ENCODE results near the gene PDIA5. TPM values are rescaled to one million over a fixed set of nuclear protein-coding genes. Genes with fewer than 3 reads are reported as not detected.

The PDIA5 gene
- total and polyA plus RNA-seq, 2 of the 4 experiments (the other 2 are of a cell fraction), result 19.4 to 42.0 TPM

GRCh38 chr3:123084192-123084591 is 17.4 kb downstream of the PDIA5 start:
- dilution Hi-C loops (cut with HindIII; ENCODE audit: low sequenced_read_pairs, unreplicated experiment), result no loop called here
- Histone ChIP-seq H2AFZ (replicated peaks; ENCODE audit: low read length, poor library complexity) (no peak overlapping the region), H3K36me3 (ENCODE audit: control insufficient read depth, insufficient read depth, low read length) (no peaks in the 10 kb centered on the region), H2BK20ac (ENCODE audit: low read depth, low read length) (0 out of 2 replicates have a peak overlapping the region, but pooled peaks have one; percentile 1), H2BK120ac (ENCODE audit: low read depth, low read length) (no peak overlapping the region), H3K4me1 (ENCODE audit: control insufficient read depth, insufficient read depth, low read length) (peaks cover 37% of the 10 kb centered on the region), H3K4me2 (ENCODE audit: low read depth, low read length) (no peak overlapping the region), H3K56ac (ENCODE audit: extremely low read depth, insufficient read depth, low read length) (no peak overlapping the region), H3K4ac (ENCODE audit: low read depth, low read length) (peak overlapping the region; percentile 46; the same call in 1 of the 2 replicates), H2BK15ac (ENCODE audit: low read depth, low read length) (no peak overlapping the region), H3K18ac (ENCODE audit: low read depth, low read length) (no peak overlapping the region), H4K5ac (ENCODE audit: low read depth, low read length) (no peak overlapping the region), H3K79me1 (ENCODE audit: low read depth in 1 of 2, low read length in 2 of 2) (peaks cover 37 to 84% of the 10 kb centered on the region in 2 experiments; a peak in 3 of 4 replicates), H3K27me3 (ENCODE audit: control insufficient read depth, insufficient read depth, low read length) (peaks cover 5% of the 10 kb centered on the region), H4K91ac (ENCODE audit: insufficient read depth, low read depth, low read length) (no peak overlapping the region), H2AK9ac (replicated peaks; ENCODE audit: low read depth, low read length, poor library complexity) (no peak overlapping the region), H3K9ac (ENCODE audit: low read depth, low read length) (no peak overlapping the region), H2AK5ac (ENCODE audit: low read depth, low read length) (peak overlapping the region; percentile 26; the same call in 1 of the 2 replicates), H3K9me3 (ENCODE audit: control insufficient read depth, insufficient read depth, low read length) (no peaks in the 10 kb centered on the region), H4K20me1 (ENCODE audit: insufficient read depth, low read length) (peaks cover 95% of the 10 kb centered on the region), H3K23ac (ENCODE audit: low read depth, low read length) (no peak overlapping the region), H3K27ac (ENCODE audit: insufficient read depth, low read length) (no peak overlapping the region), H4K8ac (ENCODE audit: low read depth in 2 of 2, low read length in 2 of 2) (no peak overlapping the region), H3K9me1 (ENCODE audit: insufficient read depth, low read length) (peaks cover 21% of the 10 kb centered on the region; the same call in 1 of the 2 replicates), H3K14ac (replicated peaks; ENCODE audit: low read depth, low read length) (no peak overlapping the region), H3K4me3 (ENCODE audit: insufficient read depth, low read depth, low read length) (no peak overlapping the region), H2BK5ac (ENCODE audit: low read depth, low read length, poor library complexity, severe bottlenecking) (no peak overlapping the region)
- DNase-seq (no peak), ATAC-seq (ENCODE audit: low read depth) (no peak)
- intact Hi-C loops (cut with micrococcal nuclease), result no loop called here
- ChIA-PET POLR2A (ENCODE audit: unreplicated experiment) (no interaction called here), CTCF (no interaction called here)
- in situ Hi-C loops (cut with MboI; ENCODE audit: low sequenced_read_pairs), result no loop called here
- WGBS, 2 experiments (ENCODE audit: extremely low coverage in 2 of 2, insufficient read length in 1 of 2), result 80% methylated on average over 2 of the region's 6 CpGs; no CpG with 5 or more reads in 1 of the 2 experiments
- TF ChIP-seq CTCF (conservative IDR thresholded peaks at IDR 0.05; ENCODE audit: low read depth, low read length) (no peak), RAD21 (IDR thresholded peaks at IDR 0.05; ENCODE audit: low read length) (no peak), RCOR1 (IDR thresholded peaks at IDR 0.05; ENCODE audit: insufficient replicate concordance, low read length) (no peak), BHLHE40 (IDR thresholded peaks at IDR 0.05; ENCODE audit: low read depth, low read length) (no peak), USF2 (IDR thresholded peaks at IDR 0.05; ENCODE audit: low read depth, low read length) (no peak), FOS (IDR thresholded peaks at IDR 0.05; ENCODE audit: low read depth, low read length) (no peak), MXI1 (IDR thresholded peaks at IDR 0.05; ENCODE audit: borderline replicate concordance, low read depth, low read length) (no peak), POLR2A (IDR thresholded peaks at IDR 0.05; ENCODE audit: low read depth, low read length) (no peak), CEBPB (IDR thresholded peaks at IDR 0.05; ENCODE audit: low read depth, low read length) (no peak), MAFK (IDR thresholded peaks at IDR 0.05; ENCODE audit: low read depth, low read length) (no peak), MAZ (IDR thresholded peaks at IDR 0.05; ENCODE audit: borderline replicate concordance, low read depth, low read length) (no peak), SMC3 (IDR thresholded peaks at IDR 0.05; ENCODE audit: low read depth, low read length) (no peak), CHD1 (IDR thresholded peaks at IDR 0.05; ENCODE audit: low read depth, low read length) (no peak), NFE2L2 (IDR thresholded peaks at IDR 0.05; ENCODE audit: low read depth, low read length) (no peak), RFX5 (IDR thresholded peaks at IDR 0.05; ENCODE audit: low read depth, low read length) (no peak)
- TF ChIP-seq, protein P1, sequence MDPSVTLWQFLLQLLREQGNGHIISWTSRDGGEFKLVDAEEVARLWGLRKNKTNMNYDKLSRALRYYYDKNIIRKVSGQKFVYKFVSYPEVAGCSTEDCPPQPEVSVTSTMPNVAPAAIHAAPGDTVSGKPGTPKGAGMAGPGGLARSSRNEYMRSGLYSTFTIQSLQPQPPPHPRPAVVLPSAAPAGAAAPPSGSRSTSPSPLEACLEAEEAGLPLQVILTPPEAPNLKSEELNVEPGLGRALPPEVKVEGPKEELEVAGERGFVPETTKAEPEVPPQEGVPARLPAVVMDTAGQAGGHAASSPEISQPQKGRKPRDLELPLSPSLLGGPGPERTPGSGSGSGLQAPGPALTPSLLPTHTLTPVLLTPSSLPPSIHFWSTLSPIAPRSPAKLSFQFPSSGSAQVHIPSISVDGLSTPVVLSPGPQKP (IDR thresholded peaks at IDR 0.05; ENCODE audit: borderline replicate concordance, low read depth, low read length), result no peak
- no TSS peak for BruUV-seq (replicated peaks)
